ENCODE measurements around the gene KCP.

The KCP gene

GRCh38 chr7:128908750-128909624, 1.5 kb downstream of the KCP start:
- Mint-ChIP-seq H3K9me3 (no peaks in the 10 kb centered on the region), H3K4me1 (ENCODE audit: low read depth) (no peaks in the 10 kb centered on the region), H3K27me3 (ENCODE audit: low read depth) (peaks cover 50% of the 10 kb centered on the region), H3K4me3 (no peak overlapping the region), H3K36me3 (ENCODE audit: low read depth) (no peaks in the 10 kb centered on the region), H3K27ac (no peak overlapping the region)

DNA sequence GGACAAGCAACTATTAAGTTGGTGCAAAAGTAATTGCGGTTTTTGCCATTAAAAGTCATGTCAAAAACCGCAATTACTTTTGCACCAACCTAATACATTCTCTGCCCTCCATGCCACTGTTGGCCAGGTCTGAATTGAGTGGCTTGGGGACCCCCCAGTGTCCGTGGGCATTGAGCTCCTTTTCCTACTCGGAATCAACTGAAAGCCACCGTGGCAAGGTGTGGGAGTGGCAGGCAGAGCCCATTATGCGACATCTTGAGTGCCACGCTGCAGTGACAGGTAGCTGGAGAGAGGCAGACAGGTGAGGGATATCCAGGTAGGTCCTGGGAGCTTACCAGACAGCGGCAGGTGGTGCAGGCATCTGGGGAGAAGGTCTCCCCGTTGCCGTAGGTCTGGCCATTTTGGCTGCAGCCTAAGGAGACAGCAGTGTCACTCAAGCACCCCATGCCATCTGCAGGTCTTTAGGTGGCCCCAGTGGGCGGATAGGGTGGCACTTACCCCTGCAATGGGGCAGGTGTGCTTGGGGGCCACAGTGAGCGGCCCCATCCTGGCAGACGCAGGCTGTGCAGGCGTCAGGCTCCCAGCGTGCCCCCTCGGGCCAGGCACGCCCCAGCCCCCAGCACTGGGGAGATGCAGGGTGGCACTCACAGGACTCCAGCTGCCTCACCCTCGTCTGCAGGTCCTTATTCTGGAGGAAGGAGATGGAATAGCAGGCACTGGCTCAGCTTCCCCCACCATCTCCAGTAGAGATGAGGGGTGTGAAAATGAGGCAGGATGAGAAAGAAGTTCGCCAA, 3.5 kb downstream of the KCP start:
- no peaks in the 10 kb centered on the region for H3K36me3 Mint-ChIP-seq (ENCODE audit: low read depth)
- H3K27ac Mint-ChIP-seq: no peak overlapping the region
- no peak overlapping the region for H3K4me3 Mint-ChIP-seq
- H3K9me3 Mint-ChIP-seq: no peaks in the 10 kb centered on the region
- no peaks in the 10 kb centered on the region for H3K4me1 Mint-ChIP-seq (ENCODE audit: low read depth)
- peaks cover 43% of the 10 kb centered on the region for H3K27me3 Mint-ChIP-seq (ENCODE audit: low read depth)

- H3K9me3 Mint-ChIP-seq: no peaks in the 10 kb centered on the region
- H3K27ac Mint-ChIP-seq: no peak overlapping the region
- no peaks in the 10 kb centered on the region for H3K36me3 Mint-ChIP-seq (ENCODE audit: low read depth)
- H3K4me3 Mint-ChIP-seq: no peak overlapping the region
- peaks cover 38% of the 10 kb centered on the region for H3K27me3 Mint-ChIP-seq (ENCODE audit: low read depth)
- no peaks in the 10 kb centered on the region for H3K4me1 Mint-ChIP-seq (ENCODE audit: low read depth)
These were observed 4.3 kb downstream of the KCP start for GRCh38 chr7:128906001-128906765.

GRCh38 chr7:128904381-128905197, 5.9 kb downstream of the KCP start:
- Mint-ChIP-seq H3K27me3 (ENCODE audit: low read depth) (peaks cover 26% of the 10 kb centered on the region), H3K36me3 (ENCODE audit: low read depth) (no peaks in the 10 kb centered on the region), H3K27ac (no peak overlapping the region), H3K4me3 (no peak overlapping the region), H3K4me1 (ENCODE audit: low read depth) (no peaks in the 10 kb centered on the region), H3K9me3 (no peaks in the 10 kb centered on the region)

DNA sequence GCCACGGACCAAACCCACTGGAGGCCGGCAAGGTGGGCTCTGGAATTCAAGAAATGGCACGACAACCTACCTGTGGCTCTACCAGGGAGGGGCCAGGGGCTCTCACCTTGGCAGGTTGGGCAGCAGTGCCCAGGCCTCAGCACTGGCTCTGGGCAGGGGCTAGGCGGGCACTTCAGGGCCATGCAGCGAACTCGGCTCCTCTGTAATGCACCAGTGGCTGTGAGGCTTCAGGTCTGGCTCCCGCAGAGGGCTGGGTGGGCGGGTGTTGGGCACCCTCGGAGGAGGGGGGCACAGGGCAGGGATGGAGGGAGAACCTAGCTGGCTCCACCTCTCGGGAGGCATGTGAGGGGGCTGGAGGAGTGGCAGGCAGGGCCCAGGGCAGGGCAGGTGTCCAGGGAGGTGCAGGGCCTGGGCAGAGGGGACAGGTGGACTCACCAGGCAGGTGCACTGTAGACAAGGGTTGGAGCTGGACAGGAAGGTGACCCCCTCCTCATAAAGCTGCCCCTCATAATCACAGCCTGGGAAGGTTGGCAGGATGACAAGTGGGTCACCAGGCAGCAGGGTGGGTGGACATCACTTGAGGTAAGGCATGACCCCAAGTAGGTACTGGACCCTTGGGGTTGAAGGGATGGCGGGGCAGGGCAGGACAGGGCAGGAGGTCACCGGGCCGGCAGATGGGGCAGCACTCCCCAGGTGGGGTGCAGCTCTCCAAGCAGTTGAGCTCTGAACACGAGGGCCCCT, 6.7 kb downstream of the KCP start:
- Mint-ChIP-seq H3K27me3 (ENCODE audit: low read depth) (peaks cover 18% of the 10 kb centered on the region), H3K36me3 (ENCODE audit: low read depth) (no peaks in the 10 kb centered on the region), H3K9me3 (no peaks in the 10 kb centered on the region), H3K27ac (no peak overlapping the region), H3K4me3 (no peak overlapping the region), H3K4me1 (ENCODE audit: low read depth) (no peaks in the 10 kb centered on the region)

DNA sequence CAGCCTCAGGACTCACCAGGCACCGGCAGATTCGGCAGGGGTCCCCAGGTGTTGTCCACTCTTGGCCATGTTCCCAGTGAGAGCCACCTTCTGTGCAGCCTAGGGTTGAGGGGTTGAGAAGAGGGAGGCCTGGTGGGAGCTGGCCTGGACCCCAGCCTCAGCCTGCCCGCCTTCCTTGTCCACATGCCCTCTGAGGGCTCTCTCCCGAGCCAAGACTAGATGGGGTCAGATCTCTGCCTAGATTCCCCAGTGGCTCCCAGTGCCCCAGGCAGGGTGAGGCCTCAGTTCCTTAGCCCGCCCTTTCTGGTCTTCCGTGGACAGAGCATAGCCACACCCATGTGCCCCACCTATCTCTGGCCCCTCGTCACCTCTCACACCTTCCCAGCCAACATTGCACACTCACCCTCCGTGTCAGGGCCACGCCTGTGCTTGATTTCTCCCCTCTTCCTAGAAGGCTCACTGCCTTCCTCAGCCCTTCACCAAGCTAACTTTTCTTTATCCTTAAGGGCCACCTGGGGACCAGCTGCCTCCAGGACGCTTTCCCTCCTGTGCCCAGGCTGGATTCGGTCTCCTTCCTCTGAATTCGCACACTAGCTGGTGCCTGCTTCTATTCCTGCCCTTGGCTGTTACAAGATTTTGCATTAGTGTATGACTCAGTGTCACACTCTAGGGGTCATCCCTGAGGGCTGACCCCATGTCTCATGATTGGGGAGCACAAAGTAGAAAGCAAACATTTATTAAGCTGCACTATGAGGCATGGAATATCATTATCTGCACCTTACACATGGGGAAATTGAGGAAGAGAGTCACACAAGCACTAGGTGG, 7.5 kb downstream of the KCP start:
- peaks cover 17% of the 10 kb centered on the region for H3K27me3 Mint-ChIP-seq (ENCODE audit: low read depth)
- no peak overlapping the region for H3K4me3 Mint-ChIP-seq
- peaks cover 4% of the 10 kb centered on the region for H3K9me3 Mint-ChIP-seq
- no peaks in the 10 kb centered on the region for H3K4me1 Mint-ChIP-seq (ENCODE audit: low read depth)
- H3K36me3 Mint-ChIP-seq (ENCODE audit: low read depth): peaks cover 2% of the 10 kb centered on the region
- H3K27ac Mint-ChIP-seq: no peak overlapping the region

GRCh38 chr7:128900237-128900636, 10.3 kb downstream of the KCP start:
- no peak overlapping the region for H3K27ac Mint-ChIP-seq
- peaks cover 2% of the 10 kb centered on the region for H3K36me3 Mint-ChIP-seq (ENCODE audit: low read depth)
- peaks cover 4% of the 10 kb centered on the region for H3K9me3 Mint-ChIP-seq
- no peak overlapping the region for H3K4me3 Mint-ChIP-seq
- no peaks in the 10 kb centered on the region for H3K4me1 Mint-ChIP-seq (ENCODE audit: low read depth)
- peaks cover 9% of the 10 kb centered on the region for H3K27me3 Mint-ChIP-seq (ENCODE audit: low read depth)

DNA sequence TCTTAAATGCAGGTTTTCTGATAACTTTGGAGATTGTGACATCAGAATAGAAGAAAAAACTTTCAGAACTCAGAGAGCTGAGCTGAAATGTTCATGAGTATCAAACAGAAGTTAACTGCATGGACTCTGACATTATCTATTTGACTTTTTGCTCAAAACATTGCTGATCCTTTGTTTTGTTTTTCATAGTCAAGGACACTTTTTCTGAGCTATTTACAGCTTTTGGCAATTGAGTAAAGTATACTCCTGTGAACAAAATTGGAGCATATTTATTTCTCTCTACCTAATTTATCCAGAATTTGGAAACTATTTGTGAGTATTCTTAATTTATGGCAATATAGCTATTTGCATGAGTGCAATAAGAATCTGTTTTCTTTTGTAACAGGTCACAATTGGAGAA, 11.1 kb downstream of the KCP start:
- Mint-ChIP-seq H3K27ac (no peak overlapping the region), H3K4me1 (ENCODE audit: low read depth) (no peaks in the 10 kb centered on the region), H3K27me3 (ENCODE audit: low read depth) (peaks cover 4% of the 10 kb centered on the region), H3K4me3 (no peak overlapping the region), H3K9me3 (peaks cover 4% of the 10 kb centered on the region), H3K36me3 (ENCODE audit: low read depth) (peaks cover 2% of the 10 kb centered on the region)

GRCh38 chr7:128895320-128895719, 15.2 kb downstream of the KCP start:
- H3K9me3 Mint-ChIP-seq: peaks cover 4% of the 10 kb centered on the region
- no peak overlapping the region for H3K27ac Mint-ChIP-seq
- H3K4me1 Mint-ChIP-seq (ENCODE audit: low read depth): no peaks in the 10 kb centered on the region
- H3K27me3 Mint-ChIP-seq (ENCODE audit: low read depth): peaks cover 9% of the 10 kb centered on the region
- H3K36me3 Mint-ChIP-seq (ENCODE audit: low read depth): peaks cover 2% of the 10 kb centered on the region
- H3K4me3 Mint-ChIP-seq: no peak overlapping the region

- Mint-ChIP-seq H3K9me3 (peaks cover 4% of the 10 kb centered on the region), H3K36me3 (ENCODE audit: low read depth) (peaks cover 2% of the 10 kb centered on the region), H3K27ac (no peak overlapping the region), H3K4me3 (no peak overlapping the region), H3K4me1 (ENCODE audit: low read depth) (no peaks in the 10 kb centered on the region), H3K27me3 (ENCODE audit: low read depth) (peaks cover 9% of the 10 kb centered on the region)
These were observed 16.4 kb downstream of the KCP start for GRCh38 chr7:128894101-128894440.

DNA sequence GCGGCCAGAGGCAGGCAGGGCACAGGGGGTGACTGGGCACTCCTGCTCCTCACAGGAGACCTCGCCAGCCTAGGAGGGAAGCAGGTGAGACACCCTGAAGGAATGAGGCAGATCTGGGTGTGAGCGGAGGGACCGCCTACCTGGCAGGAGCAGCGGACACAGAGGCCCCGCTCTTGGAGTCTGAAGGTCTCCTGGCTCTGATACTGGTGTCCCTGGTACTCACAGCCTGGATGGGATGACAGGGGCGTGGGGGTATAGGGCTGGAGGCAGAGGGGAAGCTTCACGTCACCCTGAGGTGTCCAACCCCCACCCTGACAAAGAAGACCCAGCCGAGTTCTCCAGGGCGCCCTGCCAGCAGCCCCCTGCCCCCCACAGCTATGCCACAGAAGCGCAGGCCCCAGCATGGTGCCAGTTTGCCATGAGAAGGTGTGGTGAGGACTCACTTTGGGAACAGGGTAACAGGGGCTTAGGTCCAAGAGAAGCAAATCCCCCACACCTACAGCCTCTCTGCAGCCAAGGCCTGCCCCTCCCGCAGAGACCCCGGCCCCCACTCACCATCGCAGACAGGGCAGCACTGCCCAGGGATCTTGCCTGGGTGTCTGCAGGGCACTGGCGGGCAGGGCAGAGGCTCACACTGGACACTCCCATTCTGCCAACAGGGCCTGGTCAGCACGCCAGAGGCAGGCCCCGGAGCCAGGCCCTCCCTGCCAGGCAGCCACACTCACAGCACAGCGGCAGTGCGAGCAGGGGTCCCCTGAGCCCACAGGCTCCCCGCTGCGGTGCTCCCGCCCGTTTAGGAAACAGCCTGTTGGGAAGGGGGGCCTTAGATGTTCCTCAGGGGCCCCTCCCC, 17.0 kb downstream of the KCP start:
- H3K9me3 Mint-ChIP-seq: peaks cover 2% of the 10 kb centered on the region
- no peak overlapping the region for H3K4me3 Mint-ChIP-seq
- peaks cover 8% of the 10 kb centered on the region for H3K27me3 Mint-ChIP-seq (ENCODE audit: low read depth)
- H3K36me3 Mint-ChIP-seq (ENCODE audit: low read depth): peaks cover under 1% of the 10 kb centered on the region
- H3K4me1 Mint-ChIP-seq (ENCODE audit: low read depth): no peaks in the 10 kb centered on the region
- no peak overlapping the region for H3K27ac Mint-ChIP-seq

- H3K27me3 Mint-ChIP-seq (ENCODE audit: low read depth): peaks cover 5% of the 10 kb centered on the region
- H3K27ac Mint-ChIP-seq: no peak overlapping the region
- H3K9me3 Mint-ChIP-seq: no peaks in the 10 kb centered on the region
- H3K4me3 Mint-ChIP-seq: no peak overlapping the region
- no peaks in the 10 kb centered on the region for H3K4me1 Mint-ChIP-seq (ENCODE audit: low read depth)
- H3K36me3 Mint-ChIP-seq (ENCODE audit: low read depth): no peaks in the 10 kb centered on the region
These were observed 17.8 kb downstream of the KCP start for GRCh38 chr7:128892521-128893250.
